Measurements from ENCODE around the gene CACNA1D.

CACNA1D gene

GRCh38 chr3:53618524-53618906 is 124.1 kb downstream of the CACNA1D start:
- Histone ChIP-seq H3K36me3 (ENCODE audit: control insufficient read depth, insufficient read depth, low read length) (no peaks in the 10 kb centered on the region), H3K79me2 (ENCODE audit: control insufficient read depth, insufficient read depth, low read length) (no peaks in the 10 kb centered on the region), H3K4me3 (ENCODE audit: low read length) (no peak overlapping the region), H2AK5ac (ENCODE audit: low read length) (no peak overlapping the region), H3K4me1 (ENCODE audit: control insufficient read depth, low read depth, low read length) (no peaks in the 10 kb centered on the region), H2BK15ac (replicated peaks; ENCODE audit: low read depth) (no peak overlapping the region), H3K18ac (ENCODE audit: low read length) (no peak overlapping the region), H3K27ac (ENCODE audit: low read depth, low read length) (no peak overlapping the region), H3K9ac (ENCODE audit: low read length) (no peak overlapping the region), H3K23ac (ENCODE audit: low read length) (no peak overlapping the region), H3K4ac (ENCODE audit: low read depth, low read length) (no peak overlapping the region), H2BK5ac (ENCODE audit: low read length) (no peak overlapping the region), H3K79me1 (ENCODE audit: low read length) (no peaks in the 10 kb centered on the region), H4K5ac (ENCODE audit: low read length) (no peak overlapping the region), H3K56ac (ENCODE audit: low read length) (no peak overlapping the region), H3K27me3 (ENCODE audit: insufficient read depth, low read length, poor library complexity) (no peaks in the 10 kb centered on the region), H2BK120ac (ENCODE audit: low read depth, low read length) (no peak overlapping the region), H3K4me2 (ENCODE audit: low read length) (no peak overlapping the region), H4K8ac (ENCODE audit: low read depth, low read length) (no peak overlapping the region)
- no peak for DNase-seq
- no CpG with 5 or more reads among the region's 6 CpGs for whole genome bisulfite sequencing (ENCODE audit: extremely low coverage, insufficient coverage, low lambda C conversion rate)

- no peak overlapping the region for H2BK15ac ChIP-seq (replicated peaks; ENCODE audit: low read depth)
- no CpG with 5 or more reads among the region's 5 CpGs for WGBS (ENCODE audit: extremely low coverage, insufficient coverage, low lambda C conversion rate)
Observed at GRCh38 chr3:53618936-53619335, 124.5 kb downstream of the CACNA1D start.

GRCh38 chr3:53624061-53624857 is 129.8 kb downstream of the CACNA1D start:
- Histone ChIP-seq H3K23ac (ENCODE audit: low read length) (no peak overlapping the region), H3K4me1 (ENCODE audit: control insufficient read depth, low read depth, low read length) (no peaks in the 10 kb centered on the region), H2BK5ac (ENCODE audit: low read length) (no peak overlapping the region), H2BK120ac (ENCODE audit: low read depth, low read length) (no peak overlapping the region), H4K5ac (ENCODE audit: low read length) (no peak overlapping the region), H3K36me3 (ENCODE audit: control insufficient read depth, insufficient read depth, low read length) (no peaks in the 10 kb centered on the region), H3K4me2 (ENCODE audit: low read length) (no peak overlapping the region), H3K18ac (ENCODE audit: low read length) (no peak overlapping the region), H4K8ac (ENCODE audit: low read depth, low read length) (no peak overlapping the region), H3K4me3 (ENCODE audit: low read length) (no peak overlapping the region), H3K79me2 (ENCODE audit: control insufficient read depth, insufficient read depth, low read length) (no peaks in the 10 kb centered on the region), H2AK5ac (ENCODE audit: low read length) (no peak overlapping the region), H3K56ac (ENCODE audit: low read length) (no peak overlapping the region), H2BK15ac (replicated peaks; ENCODE audit: low read depth) (no peak overlapping the region), H3K9ac (ENCODE audit: low read length) (no peak overlapping the region), H3K79me1 (ENCODE audit: low read length) (no peaks in the 10 kb centered on the region), H3K27ac (ENCODE audit: low read depth, low read length) (no peak overlapping the region), H3K27me3 (ENCODE audit: insufficient read depth, low read length, poor library complexity) (no peaks in the 10 kb centered on the region), H3K4ac (ENCODE audit: low read depth, low read length) (no peak overlapping the region)
- DNase-seq, result no peak
- no CpG with 5 or more reads among the region's 10 CpGs for WGBS (ENCODE audit: extremely low coverage, insufficient coverage, low lambda C conversion rate)

More at GRCh38 chr3:53618936-53619335, 124.5 kb downstream of the CACNA1D start:
- Histone ChIP-seq H4K8ac (ENCODE audit: low read depth, low read length) (no peak overlapping the region), H3K56ac (ENCODE audit: low read length) (no peak overlapping the region), H3K18ac (ENCODE audit: low read length) (no peak overlapping the region), H3K4me2 (ENCODE audit: low read length) (no peak overlapping the region), H2BK5ac (ENCODE audit: low read length) (no peak overlapping the region), H3K4ac (ENCODE audit: low read depth, low read length) (no peak overlapping the region), H3K36me3 (ENCODE audit: control insufficient read depth, insufficient read depth, low read length) (no peaks in the 10 kb centered on the region), H3K79me1 (ENCODE audit: low read length) (no peaks in the 10 kb centered on the region), H4K5ac (ENCODE audit: low read length) (no peak overlapping the region), H3K4me1 (ENCODE audit: control insufficient read depth, low read depth, low read length) (no peaks in the 10 kb centered on the region), H3K23ac (ENCODE audit: low read length) (no peak overlapping the region), H2BK120ac (ENCODE audit: low read depth, low read length) (no peak overlapping the region), H2AK5ac (ENCODE audit: low read length) (no peak overlapping the region), H3K27me3 (ENCODE audit: insufficient read depth, low read length, poor library complexity) (no peaks in the 10 kb centered on the region), H3K4me3 (ENCODE audit: low read length) (no peak overlapping the region), H3K79me2 (ENCODE audit: control insufficient read depth, insufficient read depth, low read length) (no peaks in the 10 kb centered on the region), H3K27ac (ENCODE audit: low read depth, low read length) (no peak overlapping the region), H3K9ac (ENCODE audit: low read length) (no peak overlapping the region)
- DNase-seq, result no peak

- no peak overlapping the region for H3K4me2 ChIP-seq (ENCODE audit: low read length)
- H2AK5ac ChIP-seq (ENCODE audit: low read length), result no peak overlapping the region
- no peaks in the 10 kb centered on the region for H3K79me1 ChIP-seq (ENCODE audit: low read length)
- H3K18ac ChIP-seq (ENCODE audit: low read length), result no peak overlapping the region
- no CpG with 5 or more reads among the region's 3 CpGs for WGBS (ENCODE audit: extremely low coverage, insufficient coverage, low lambda C conversion rate)
- no peak overlapping the region for H3K4ac ChIP-seq (ENCODE audit: low read depth, low read length)
- H2BK5ac ChIP-seq (ENCODE audit: low read length), result no peak overlapping the region
- DNase-seq, result no peak
- no peak overlapping the region for H4K5ac ChIP-seq (ENCODE audit: low read length)
- no peaks in the 10 kb centered on the region for H3K79me2 ChIP-seq (ENCODE audit: control insufficient read depth, insufficient read depth, low read length)
- H4K8ac ChIP-seq (ENCODE audit: low read depth, low read length), result no peak overlapping the region
- no peak overlapping the region for H3K23ac ChIP-seq (ENCODE audit: low read length)
- no peaks in the 10 kb centered on the region for H3K4me1 ChIP-seq (ENCODE audit: control insufficient read depth, low read depth, low read length)
- no peaks in the 10 kb centered on the region for H3K36me3 ChIP-seq (ENCODE audit: control insufficient read depth, insufficient read depth, low read length)
- H2BK15ac ChIP-seq (replicated peaks; ENCODE audit: low read depth), result no peak overlapping the region
- no peak overlapping the region for H2BK120ac ChIP-seq (ENCODE audit: low read depth, low read length)
- H3K4me3 ChIP-seq (ENCODE audit: low read length), result no peak overlapping the region
- H3K9ac ChIP-seq (ENCODE audit: low read length), result no peak overlapping the region
- H3K27me3 ChIP-seq (ENCODE audit: insufficient read depth, low read length, poor library complexity), result no peaks in the 10 kb centered on the region
- H3K56ac ChIP-seq (ENCODE audit: low read length), result no peak overlapping the region
- H3K27ac ChIP-seq (ENCODE audit: low read depth, low read length), result no peak overlapping the region
Observed at GRCh38 chr3:53626876-53627275, 132.5 kb downstream of the CACNA1D start.

GRCh38 chr3:53628536-53629401 is 134.4 kb downstream of the CACNA1D start:
- H3K4me2 ChIP-seq (ENCODE audit: low read length), result no peak overlapping the region
- H3K79me1 ChIP-seq (ENCODE audit: low read length), result no peaks in the 10 kb centered on the region
- H2BK120ac ChIP-seq (ENCODE audit: low read depth, low read length), result no peak overlapping the region
- H3K27ac ChIP-seq (ENCODE audit: low read depth, low read length), result no peak overlapping the region
- no peak for DNase-seq
- no peak overlapping the region for H3K23ac ChIP-seq (ENCODE audit: low read length)
- H4K8ac ChIP-seq (ENCODE audit: low read depth, low read length), result no peak overlapping the region
- H3K27me3 ChIP-seq (ENCODE audit: insufficient read depth, low read length, poor library complexity), result no peaks in the 10 kb centered on the region
- no peaks in the 10 kb centered on the region for H3K36me3 ChIP-seq (ENCODE audit: control insufficient read depth, insufficient read depth, low read length)
- no peak overlapping the region for H3K4ac ChIP-seq (ENCODE audit: low read depth, low read length)
- H2BK5ac ChIP-seq (ENCODE audit: low read length), result no peak overlapping the region
- no peaks in the 10 kb centered on the region for H3K79me2 ChIP-seq (ENCODE audit: control insufficient read depth, insufficient read depth, low read length)
- no peaks in the 10 kb centered on the region for H3K4me1 ChIP-seq (ENCODE audit: control insufficient read depth, low read depth, low read length)
- H3K9ac ChIP-seq (ENCODE audit: low read length), result no peak overlapping the region
- H2BK15ac ChIP-seq (replicated peaks; ENCODE audit: low read depth), result no peak overlapping the region
- no peak overlapping the region for H3K18ac ChIP-seq (ENCODE audit: low read length)
- H3K56ac ChIP-seq (ENCODE audit: low read length), result no peak overlapping the region
- WGBS (ENCODE audit: extremely low coverage, insufficient coverage, low lambda C conversion rate), result no CpG with 5 or more reads among the region's 10 CpGs
- H3K4me3 ChIP-seq (ENCODE audit: low read length), result no peak overlapping the region
- H4K5ac ChIP-seq (ENCODE audit: low read length), result no peak overlapping the region
- H2AK5ac ChIP-seq (ENCODE audit: low read length), result no peak overlapping the region

All from mesendoderm (in vitro differentiated cells).